Endothelial cell (in vitro differentiated cells): ENCODE data around the gene CAPZA1. TPM values are rescaled to one million over a fixed set of nuclear protein-coding genes. Genes with fewer than 3 reads are reported as not detected.

Experiments
- DNase-seq: peaks from one replicate; pipeline ENCODE4 v3.0.0; 2021; ENCODE audit warnings: low spot score
- H3K27ac Mint-ChIP-seq: one replicate; pipeline ENCODE4 v1.8.0; 2021; ENCODE audit warnings: mixed read lengths, inconsistent platforms; ENCODE audit not compliant: unreplicated experiment
- H3K27me3 Mint-ChIP-seq: one replicate; pipeline ENCODE4 v1.8.0; 2021; ENCODE audit warnings: mild to moderate bottlenecking, moderate library complexity, mixed read lengths, inconsistent platforms; ENCODE audit not compliant: unreplicated experiment
- H3K36me3 Mint-ChIP-seq: one replicate; pipeline ENCODE4 v1.8.0; 2021; ENCODE audit warnings: mild to moderate bottlenecking, low read depth, mixed read lengths, inconsistent platforms; ENCODE audit not compliant: unreplicated experiment
- H3K4me1 Mint-ChIP-seq: one replicate; pipeline ENCODE4 v1.8.0; 2021; ENCODE audit warnings: mild to moderate bottlenecking, mixed read lengths, inconsistent platforms; ENCODE audit not compliant: unreplicated experiment
- H3K4me3 Mint-ChIP-seq: one replicate; pipeline ENCODE4 v1.8.0; 2021; ENCODE audit warnings: mild to moderate bottlenecking, mixed read lengths, inconsistent platforms; ENCODE audit not compliant: unreplicated experiment
- H3K9me3 Mint-ChIP-seq: one replicate; pipeline ENCODE4 v1.8.0; 2021; ENCODE audit warnings: mixed read lengths, inconsistent platforms; ENCODE audit not compliant: unreplicated experiment
- total RNA-seq: library from RNA; stranded (reverse); fragmentation: NEBNext Ultra II Directional; extraction: Animal tissue kit (Norgen Biotek cat#: 25700); gene quantifications from one replicate; pipeline ENCODE4 v1.2.1, GENCODE V29; 2021; ENCODE audit not compliant: unreplicated experiment
- TF ChIP-seq, protein P1 (sequence below): fragments of 200-600 bp; sonication (generic); IDR thresholded peaks from one replicate; pipeline ENCODE4 v1.5.0; 2021; ENCODE audit warnings: antibody characterized with exemption; ENCODE audit not compliant: unreplicated experiment

CAPZA1 gene
- total RNA-seq, 1 donor from 2014 or later, result 137 TPM

DNA sequence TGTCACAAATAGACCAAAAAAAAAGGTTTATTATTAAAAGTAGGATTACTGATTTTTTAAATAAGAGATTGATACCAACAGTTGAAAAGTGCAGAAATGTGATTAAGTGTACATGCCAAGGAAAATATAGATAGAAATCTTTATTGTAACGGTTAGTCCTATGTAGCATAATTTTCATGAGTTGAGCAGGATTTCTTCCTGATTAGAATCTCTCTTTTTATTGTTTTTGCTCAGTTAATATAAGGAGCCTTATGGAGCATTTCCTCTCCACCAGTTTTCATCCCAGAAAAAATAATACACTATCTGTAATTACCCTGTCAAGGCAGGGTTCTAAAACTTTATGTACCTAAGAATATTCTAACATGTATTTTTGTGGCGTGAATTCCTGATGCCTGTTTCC is 23.4 kb downstream of the CAPZA1 start:
- Mint-ChIP-seq H3K27me3 (no peaks in the 10 kb centered on the region), H3K27ac (no peak overlapping the region), H3K9me3 (no peaks in the 10 kb centered on the region), H3K4me3 (no peak overlapping the region), H3K36me3 (peaks cover 15% of the 10 kb centered on the region), H3K4me1 (no peaks in the 10 kb centered on the region)
- TF ChIP-seq, protein P1, sequence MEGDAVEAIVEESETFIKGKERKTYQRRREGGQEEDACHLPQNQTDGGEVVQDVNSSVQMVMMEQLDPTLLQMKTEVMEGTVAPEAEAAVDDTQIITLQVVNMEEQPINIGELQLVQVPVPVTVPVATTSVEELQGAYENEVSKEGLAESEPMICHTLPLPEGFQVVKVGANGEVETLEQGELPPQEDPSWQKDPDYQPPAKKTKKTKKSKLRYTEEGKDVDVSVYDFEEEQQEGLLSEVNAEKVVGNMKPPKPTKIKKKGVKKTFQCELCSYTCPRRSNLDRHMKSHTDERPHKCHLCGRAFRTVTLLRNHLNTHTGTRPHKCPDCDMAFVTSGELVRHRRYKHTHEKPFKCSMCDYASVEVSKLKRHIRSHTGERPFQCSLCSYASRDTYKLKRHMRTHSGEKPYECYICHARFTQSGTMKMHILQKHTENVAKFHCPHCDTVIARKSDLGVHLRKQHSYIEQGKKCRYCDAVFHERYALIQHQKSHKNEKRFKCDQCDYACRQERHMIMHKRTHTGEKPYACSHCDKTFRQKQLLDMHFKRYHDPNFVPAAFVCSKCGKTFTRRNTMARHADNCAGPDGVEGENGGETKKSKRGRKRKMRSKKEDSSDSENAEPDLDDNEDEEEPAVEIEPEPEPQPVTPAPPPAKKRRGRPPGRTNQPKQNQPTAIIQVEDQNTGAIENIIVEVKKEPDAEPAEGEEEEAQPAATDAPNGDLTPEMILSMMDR, result no peak
- no peak for DNase-seq

GRCh38 chr1:112646225-112646624 is 26.6 kb downstream of the CAPZA1 start:
- DNase-seq, result no peak
- H3K36me3 Mint-ChIP-seq, result peaks cover 25% of the 10 kb centered on the region
- H3K9me3 Mint-ChIP-seq, result no peaks in the 10 kb centered on the region
- TF ChIP-seq, protein P1, result no peak
- no peaks in the 10 kb centered on the region for H3K4me1 Mint-ChIP-seq
- H3K4me3 Mint-ChIP-seq, result no peak overlapping the region
- H3K27ac Mint-ChIP-seq, result no peak overlapping the region
- H3K27me3 Mint-ChIP-seq, result no peaks in the 10 kb centered on the region

- Mint-ChIP-seq H3K36me3 (peaks cover 24% of the 10 kb centered on the region), H3K4me3 (no peak overlapping the region), H3K9me3 (no peaks in the 10 kb centered on the region), H3K27ac (no peak overlapping the region), H3K4me1 (no peaks in the 10 kb centered on the region), H3K27me3 (no peaks in the 10 kb centered on the region)
- DNase-seq, result no peak
- TF ChIP-seq, protein P1, result no peak
Measured at GRCh38 chr1:112651205-112651604, 31.6 kb downstream of the CAPZA1 start.

GRCh38 chr1:112665857-112666256 is 46.2 kb downstream of the CAPZA1 start:
- Mint-ChIP-seq H3K27ac (no peak overlapping the region), H3K9me3 (no peaks in the 10 kb centered on the region), H3K36me3 (peaks cover 25% of the 10 kb centered on the region), H3K4me3 (no peak overlapping the region), H3K27me3 (peaks cover 2% of the 10 kb centered on the region), H3K4me1 (no peaks in the 10 kb centered on the region)
- DNase-seq, result no peak
- TF ChIP-seq, protein P1, result no peak

DNA sequence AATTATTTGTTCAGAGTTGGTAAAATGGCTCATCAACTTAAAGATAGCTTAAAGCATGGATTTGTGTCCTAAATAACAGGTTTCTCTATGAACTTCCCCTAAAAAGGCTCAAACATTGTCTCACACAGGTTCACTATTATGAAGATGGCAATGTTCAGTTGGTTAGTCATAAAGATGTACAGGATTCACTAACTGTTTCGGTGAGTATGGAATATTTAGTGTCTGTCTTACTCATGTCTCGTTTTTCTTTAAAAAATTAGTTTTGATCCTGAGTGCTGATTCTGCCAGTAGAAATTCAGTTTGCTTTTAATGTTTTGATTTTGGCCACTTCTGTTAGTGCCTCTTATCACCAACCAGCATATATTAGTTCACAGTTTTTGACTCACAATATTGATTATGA is 47.3 kb downstream of the CAPZA1 start:
- peaks cover 2% of the 10 kb centered on the region for H3K27me3 Mint-ChIP-seq
- TF ChIP-seq, protein P1, result no peak
- no peak for DNase-seq
- no peaks in the 10 kb centered on the region for H3K4me1 Mint-ChIP-seq
- no peaks in the 10 kb centered on the region for H3K9me3 Mint-ChIP-seq
- H3K4me3 Mint-ChIP-seq, result no peak overlapping the region
- no peak overlapping the region for H3K27ac Mint-ChIP-seq
- H3K36me3 Mint-ChIP-seq, result peaks cover 19% of the 10 kb centered on the region
